Measurements from ENCODE around the gene VIPR2. TPM values are rescaled to one million over a fixed set of nuclear protein-coding genes. Genes with fewer than 3 reads are reported as not detected.
"Not testable (repeated sequence)": the region's sequence is repeated elsewhere in the genome, so short reads cannot be mapped to it uniquely, and the experiment has no call there.

VIPR2 gene
- total RNA-seq, 2 experiments from 2014 or later: 0.80 to 0.99 TPM

DNA sequence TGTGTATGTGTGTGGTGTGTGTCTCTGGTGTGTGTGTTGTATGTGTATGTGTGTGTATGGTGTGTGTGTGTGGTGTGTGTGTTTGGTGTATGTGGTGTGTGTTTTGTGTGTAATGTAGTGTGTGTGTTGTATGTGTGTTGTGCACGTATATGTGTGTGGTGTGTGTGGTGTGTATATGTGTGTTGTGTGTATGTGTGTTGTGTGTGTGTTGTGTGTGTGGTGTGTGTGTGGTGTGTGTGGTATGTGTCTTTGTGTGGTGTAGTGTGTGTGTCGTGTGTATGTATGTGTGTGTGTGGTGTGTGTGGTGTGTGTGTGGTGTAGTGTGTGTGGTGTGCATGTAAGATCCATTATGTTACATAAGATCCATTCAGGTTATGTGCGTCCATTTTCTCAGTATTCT, 21.9 kb upstream of the VIPR2 start:
- Mint-ChIP-seq H3K9me3 (peaks cover 3% of the 10 kb centered on the region), H3K27me3 (no peaks in the 10 kb centered on the region), H3K36me3 (no peaks in the 10 kb centered on the region), H3K27ac (no peak overlapping the region), H3K4me3 (no peak overlapping the region), H3K4me1 (no peaks in the 10 kb centered on the region)
- POLR2A ChIA-PET: no interaction called here
- DNase-seq (no peak), ATAC-seq (ENCODE audit: low read depth) (no peak)

DNA sequence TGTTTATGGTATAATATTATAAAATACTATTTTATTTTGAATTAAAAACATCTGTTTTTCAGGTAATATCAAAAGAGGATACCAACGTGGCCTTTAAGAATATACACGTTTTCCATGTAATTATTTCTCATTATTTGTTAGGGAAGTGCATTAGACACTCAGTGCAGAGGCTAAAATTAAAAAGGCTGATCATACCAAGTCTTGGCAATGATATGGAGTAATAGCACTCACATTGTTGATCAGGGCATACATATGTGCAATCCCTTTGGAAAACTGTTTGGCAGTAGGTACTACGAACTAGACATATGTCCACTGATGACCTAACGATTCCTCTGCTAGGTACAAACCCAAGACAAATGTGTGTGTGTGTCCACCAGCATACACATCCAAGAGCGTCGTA, 20.7 kb upstream of the VIPR2 start:
- DNase-seq (no peak), ATAC-seq (ENCODE audit: low read depth) (no peak)
- no peak overlapping the region for H3K27ac Mint-ChIP-seq
- POLR2A ChIA-PET: no interaction called here
- no peaks in the 10 kb centered on the region for H3K27me3 Mint-ChIP-seq
- no peaks in the 10 kb centered on the region for H3K36me3 Mint-ChIP-seq
- H3K4me3 Mint-ChIP-seq: no peak overlapping the region
- H3K4me1 Mint-ChIP-seq: no peaks in the 10 kb centered on the region
- peaks cover 3% of the 10 kb centered on the region for H3K9me3 Mint-ChIP-seq

DNA sequence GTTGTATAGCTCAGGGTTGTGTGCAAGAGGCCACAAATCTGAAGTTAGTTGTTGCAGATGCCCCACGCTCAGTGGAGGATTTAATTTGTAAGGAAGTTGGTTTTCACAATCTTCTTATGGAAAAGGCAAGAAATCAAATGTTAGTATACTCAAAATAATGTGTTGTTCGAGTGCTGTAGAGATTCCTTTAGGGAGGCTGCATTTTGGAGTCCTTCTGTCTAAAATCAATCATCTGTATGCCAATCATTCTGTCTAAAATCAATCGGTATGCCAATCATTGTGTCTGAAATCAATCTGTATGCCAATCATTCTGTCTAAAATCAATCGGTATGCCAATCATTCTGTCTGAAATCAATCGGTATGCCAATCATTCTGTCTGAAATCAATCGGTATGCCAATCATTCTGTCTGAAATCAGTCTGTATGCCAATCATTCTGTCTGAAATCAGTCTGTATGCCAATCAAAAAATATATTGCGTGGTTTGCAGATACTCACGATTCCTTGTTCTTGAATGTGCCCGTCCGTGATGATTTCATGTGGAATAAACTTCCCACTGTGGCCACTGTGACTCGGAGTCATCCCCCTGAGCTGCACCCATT, 19.1 kb upstream of the VIPR2 start:
- H3K9me3 Mint-ChIP-seq, H3K4me1 Mint-ChIP-seq, H3K36me3 Mint-ChIP-seq: not testable (repeated sequence)

DNA sequence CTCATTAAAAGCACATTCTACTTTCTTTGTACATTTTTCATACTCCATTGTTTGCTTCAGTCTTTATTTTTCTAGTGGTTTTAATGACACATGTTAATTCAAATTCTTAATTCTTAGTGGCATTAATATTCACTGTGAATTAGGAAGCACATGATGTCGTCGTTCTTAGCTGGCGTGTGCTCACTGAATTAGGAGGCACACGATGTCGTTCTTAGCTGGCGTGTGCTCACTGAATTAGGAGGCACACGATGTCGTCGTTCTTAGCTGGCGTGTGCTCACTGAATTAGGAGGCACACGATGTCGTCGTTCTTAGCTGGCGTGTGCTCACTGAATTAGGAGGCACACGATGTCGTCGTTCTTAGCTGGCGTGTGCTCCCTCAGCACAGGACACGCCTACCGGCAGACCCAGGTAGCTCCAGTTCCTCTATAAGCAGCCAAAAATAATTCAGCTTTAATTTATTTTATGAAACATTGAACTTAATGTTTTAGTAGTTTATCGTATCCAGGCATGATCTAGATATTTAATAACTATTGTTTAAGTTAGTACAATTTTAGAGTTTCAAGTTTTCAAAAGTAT, 17.5 kb upstream of the VIPR2 start:
- POLR2A ChIA-PET; DNase-seq; H3K27me3 Mint-ChIP-seq; ATAC-seq (ENCODE audit: low read depth); H3K4me3 Mint-ChIP-seq; H3K27ac Mint-ChIP-seq; H3K9me3 Mint-ChIP-seq; H3K36me3 Mint-ChIP-seq; H3K4me1 Mint-ChIP-seq: not testable (repeated sequence)

More for the DNA sequence above, 19.1 kb upstream of the VIPR2 start:
- POLR2A ChIA-PET; H3K4me3 Mint-ChIP-seq; ATAC-seq (ENCODE audit: low read depth); DNase-seq; H3K27me3 Mint-ChIP-seq; H3K27ac Mint-ChIP-seq: not testable (repeated sequence)

DNA sequence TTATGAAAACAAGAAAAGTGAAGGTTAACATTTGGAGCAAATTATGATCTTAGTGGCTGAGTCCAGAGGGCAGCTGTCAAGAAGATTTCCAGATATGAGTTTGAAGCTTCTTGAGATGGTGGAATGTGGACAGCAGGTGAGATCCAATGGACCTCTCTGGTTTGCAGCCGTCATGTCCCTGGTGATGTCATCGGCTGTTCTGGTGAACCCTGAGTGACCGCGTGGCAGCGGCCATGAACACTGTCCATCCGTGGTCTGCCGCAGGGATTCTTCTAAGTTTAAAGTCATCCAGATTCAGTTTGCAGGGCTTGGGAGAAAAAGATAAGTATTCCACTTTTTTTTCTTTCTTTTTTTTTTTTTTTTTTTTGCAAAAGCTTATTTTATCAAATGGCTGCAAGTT, 15.8 kb upstream of the VIPR2 start:
- H3K9me3 Mint-ChIP-seq: no peaks in the 10 kb centered on the region
- POLR2A ChIA-PET: no interaction called here
- no peaks in the 10 kb centered on the region for H3K4me1 Mint-ChIP-seq
- peaks cover 2% of the 10 kb centered on the region for H3K27me3 Mint-ChIP-seq
- no peak overlapping the region for H3K4me3 Mint-ChIP-seq
- DNase-seq (no peak), ATAC-seq (ENCODE audit: low read depth) (no peak)
- no peaks in the 10 kb centered on the region for H3K36me3 Mint-ChIP-seq
- no peak overlapping the region for H3K27ac Mint-ChIP-seq

DNA sequence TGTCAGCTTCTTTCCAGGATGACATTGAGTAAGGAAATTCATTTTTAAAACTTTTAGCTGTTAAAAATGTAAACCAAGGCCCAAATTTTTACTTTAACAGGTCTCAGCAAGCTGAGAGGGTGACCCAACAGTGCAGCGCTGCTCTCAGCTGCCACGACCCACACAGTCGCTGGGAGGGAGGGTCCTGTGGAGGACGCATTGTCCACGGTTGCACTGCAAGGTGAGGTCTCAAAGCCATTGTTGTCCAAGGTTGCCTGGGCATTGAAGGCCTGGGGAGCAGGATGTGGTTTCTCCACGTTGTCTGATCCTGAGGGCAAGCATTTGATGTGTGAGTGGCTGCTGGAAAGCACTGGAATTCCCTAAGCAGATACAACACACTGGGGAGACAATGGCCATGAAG, 15.1 kb upstream of the VIPR2 start:
- no peak overlapping the region for H3K27ac Mint-ChIP-seq
- POLR2A ChIA-PET: no interaction called here
- H3K4me3 Mint-ChIP-seq: no peak overlapping the region
- H3K27me3 Mint-ChIP-seq: peaks cover 2% of the 10 kb centered on the region
- DNase-seq (no peak), ATAC-seq (ENCODE audit: low read depth) (no peak)
- H3K9me3 Mint-ChIP-seq: no peaks in the 10 kb centered on the region
- H3K36me3 Mint-ChIP-seq: no peaks in the 10 kb centered on the region
- H3K4me1 Mint-ChIP-seq: no peaks in the 10 kb centered on the region

DNA sequence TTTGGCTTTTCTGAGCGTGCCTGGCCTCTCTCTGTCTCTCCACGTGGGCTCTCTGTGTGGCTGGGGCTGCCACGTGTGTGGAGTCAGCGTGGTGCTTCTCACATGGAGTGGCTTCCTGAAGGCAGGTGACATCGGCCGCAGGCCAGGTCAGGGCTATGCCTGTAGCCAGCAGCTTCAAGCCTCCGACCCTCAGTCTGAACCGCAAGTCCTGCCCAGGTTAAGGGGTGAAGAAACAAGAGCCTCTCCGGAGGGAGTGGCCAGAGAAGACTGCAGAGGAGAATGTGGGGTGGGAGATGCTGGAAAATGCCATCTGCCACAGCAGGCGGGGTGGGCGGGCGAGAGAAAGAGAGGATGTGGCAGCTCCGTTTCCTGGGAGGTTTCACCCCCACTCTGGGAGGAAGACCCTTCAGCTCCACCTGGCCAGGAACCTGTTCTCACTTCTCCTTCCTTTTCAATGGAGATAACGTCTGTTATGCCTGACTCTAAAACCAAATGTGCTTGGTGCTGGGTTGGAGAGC, 14.3 kb upstream of the VIPR2 start:
- POLR2A ChIA-PET: no interaction called here

DNA sequence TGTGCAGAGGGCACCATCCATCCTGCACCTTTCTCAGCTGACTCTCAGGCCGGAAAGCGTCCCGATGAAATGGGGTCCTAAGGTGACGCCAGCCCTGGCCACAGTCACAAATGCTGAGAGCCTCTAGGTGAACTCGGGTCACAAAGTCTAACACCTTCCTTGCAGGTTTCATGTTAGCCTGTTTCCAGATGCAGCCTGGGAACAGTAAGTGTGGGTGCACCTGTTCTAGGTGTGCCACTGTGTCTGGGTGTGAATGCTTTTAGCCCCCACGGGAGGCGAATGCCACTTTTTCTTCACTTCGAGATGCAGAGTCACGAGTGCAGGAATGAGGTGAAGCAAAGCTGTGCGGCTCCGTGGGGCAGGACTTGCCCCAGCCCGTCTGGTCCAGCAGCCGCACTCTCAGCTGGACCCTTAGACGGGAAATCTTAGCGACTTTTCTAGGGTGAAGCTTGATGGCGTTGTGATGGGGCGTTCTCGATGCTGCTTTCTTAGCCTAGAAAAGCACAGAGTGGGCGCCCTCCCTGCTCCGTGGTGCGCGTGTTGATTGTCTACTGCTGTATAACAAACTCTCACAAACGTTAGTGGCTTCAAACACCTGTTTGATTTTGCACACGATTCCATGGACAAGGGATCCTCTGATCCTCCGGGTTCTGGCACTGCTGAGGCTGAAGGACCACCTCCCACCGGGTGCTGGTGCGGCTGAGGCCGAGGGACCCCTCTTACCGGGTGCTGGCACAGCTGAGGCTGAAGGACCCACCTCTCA, 13.6 kb upstream of the VIPR2 start:
- Mint-ChIP-seq H3K27ac (no peak overlapping the region), H3K9me3 (no peaks in the 10 kb centered on the region), H3K27me3 (peaks cover 2% of the 10 kb centered on the region), H3K4me3 (no peak overlapping the region), H3K36me3 (no peaks in the 10 kb centered on the region), H3K4me1 (no peaks in the 10 kb centered on the region)
- DNase-seq (no peak), ATAC-seq (ENCODE audit: low read depth) (no peak)
- POLR2A ChIA-PET: no interaction called here

More for the DNA sequence above, 14.3 kb upstream of the VIPR2 start:
- ATAC-seq (ENCODE audit: low read depth): no peak
- Mint-ChIP-seq H3K4me3 (no peak overlapping the region), H3K36me3 (no peaks in the 10 kb centered on the region), H3K4me1 (no peaks in the 10 kb centered on the region), H3K9me3 (no peaks in the 10 kb centered on the region), H3K27me3 (peaks cover 2% of the 10 kb centered on the region), H3K27ac (no peak overlapping the region)
- DNase-seq: no peak

DNA sequence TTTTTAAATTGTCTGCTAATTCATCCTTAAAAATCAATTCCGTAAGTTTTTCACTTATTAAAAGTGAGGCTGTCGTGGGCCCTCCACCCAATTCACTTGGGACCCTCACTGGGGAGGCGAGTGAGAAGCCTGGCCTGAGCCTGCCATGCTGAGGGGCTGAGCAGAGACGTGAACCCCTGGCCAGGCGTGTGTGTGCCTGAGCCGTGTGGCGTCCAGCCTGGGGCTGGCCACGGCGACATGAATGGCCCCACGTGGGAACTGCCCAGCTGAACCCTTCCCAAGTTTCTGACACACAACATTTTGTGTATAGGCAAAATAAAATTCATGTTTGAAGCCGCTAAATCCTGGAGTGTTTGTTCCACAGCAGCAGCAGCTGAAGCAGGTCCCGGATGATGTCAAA, 13.0 kb upstream of the VIPR2 start:
- POLR2A ChIA-PET: no interaction called here
- H3K9me3 Mint-ChIP-seq: no peaks in the 10 kb centered on the region

DNA sequence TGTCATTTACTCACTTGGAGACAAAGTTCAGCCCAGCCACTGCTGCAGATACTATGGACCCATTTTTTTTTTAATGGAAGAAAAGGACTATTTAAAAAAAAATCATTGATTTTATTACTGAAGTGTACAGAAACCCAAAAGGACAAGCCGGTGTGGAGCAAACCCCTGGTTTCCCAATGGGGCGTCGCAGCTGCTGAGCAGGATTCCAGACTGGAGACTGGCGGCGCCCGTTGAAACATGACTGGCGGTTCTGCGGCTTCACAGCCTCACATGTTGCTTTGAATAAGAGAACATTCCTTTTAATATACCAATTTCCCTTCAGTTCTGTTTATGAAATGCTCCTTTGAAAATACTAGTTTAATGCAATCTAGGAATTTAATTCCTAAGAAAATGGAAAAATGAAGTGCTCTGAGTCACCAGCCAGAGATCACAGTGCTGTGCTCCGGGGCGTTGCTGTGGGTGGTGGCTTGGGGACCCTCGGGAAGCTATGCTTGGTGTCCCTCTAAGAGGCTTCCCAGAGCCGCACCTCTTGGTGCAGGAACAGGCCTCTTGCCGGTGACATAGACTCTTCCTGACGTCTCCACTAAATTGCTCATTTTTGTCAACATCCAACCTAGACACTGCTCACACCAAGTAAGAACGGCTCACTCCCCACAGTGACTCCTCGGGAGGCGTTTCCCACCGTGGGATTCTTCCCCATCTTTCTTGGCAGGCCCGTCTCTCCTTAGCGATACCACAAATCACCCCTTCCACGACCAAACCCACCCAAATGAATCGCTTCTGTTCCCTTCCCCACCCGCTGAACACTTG, 12.0 kb upstream of the VIPR2 start:
- no peak overlapping the region for H3K4me3 Mint-ChIP-seq
- H3K36me3 Mint-ChIP-seq: no peaks in the 10 kb centered on the region
- H3K27me3 Mint-ChIP-seq: peaks cover 2% of the 10 kb centered on the region
- no peaks in the 10 kb centered on the region for H3K4me1 Mint-ChIP-seq
- DNase-seq: no peak
- H3K9me3 Mint-ChIP-seq: no peaks in the 10 kb centered on the region
- POLR2A ChIA-PET: no interaction called here
- no peak for ATAC-seq (ENCODE audit: low read depth)
- no peak overlapping the region for H3K27ac Mint-ChIP-seq

More for the DNA sequence above, 13.0 kb upstream of the VIPR2 start:
- Mint-ChIP-seq H3K27ac (no peak overlapping the region), H3K36me3 (no peaks in the 10 kb centered on the region), H3K27me3 (peaks cover 2% of the 10 kb centered on the region), H3K4me3 (no peak overlapping the region), H3K4me1 (no peaks in the 10 kb centered on the region)
- DNase-seq (no peak), ATAC-seq (ENCODE audit: low read depth) (no peak)

DNA sequence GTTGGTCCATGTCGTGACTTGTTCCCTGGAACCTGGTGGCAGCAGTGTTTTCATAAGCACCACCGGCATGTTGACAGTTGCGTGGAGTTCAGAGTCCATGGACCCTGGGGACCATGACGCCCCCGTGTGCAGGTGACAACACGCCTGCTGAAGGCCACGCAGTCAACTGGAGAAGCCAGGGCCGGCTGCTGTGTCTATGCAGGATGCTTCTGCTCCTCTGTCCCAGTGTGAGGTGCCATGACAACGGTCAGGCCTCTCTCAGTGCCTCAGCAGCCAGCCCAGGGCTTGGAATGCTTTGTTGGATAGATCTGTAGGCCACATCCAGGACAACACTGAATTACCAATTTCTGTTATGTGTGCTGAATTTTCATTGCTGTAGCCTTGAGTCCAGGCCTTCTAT, 10.7 kb upstream of the VIPR2 start:
- DNase-seq: no peak
- POLR2A ChIA-PET: no interaction called here
- Mint-ChIP-seq H3K9me3 (no peaks in the 10 kb centered on the region), H3K4me1 (no peaks in the 10 kb centered on the region), H3K27me3 (peaks cover 2% of the 10 kb centered on the region), H3K36me3 (no peaks in the 10 kb centered on the region), H3K27ac (no peak overlapping the region), H3K4me3 (no peak overlapping the region)
- ATAC-seq (ENCODE audit: low read depth): no peak

DNA sequence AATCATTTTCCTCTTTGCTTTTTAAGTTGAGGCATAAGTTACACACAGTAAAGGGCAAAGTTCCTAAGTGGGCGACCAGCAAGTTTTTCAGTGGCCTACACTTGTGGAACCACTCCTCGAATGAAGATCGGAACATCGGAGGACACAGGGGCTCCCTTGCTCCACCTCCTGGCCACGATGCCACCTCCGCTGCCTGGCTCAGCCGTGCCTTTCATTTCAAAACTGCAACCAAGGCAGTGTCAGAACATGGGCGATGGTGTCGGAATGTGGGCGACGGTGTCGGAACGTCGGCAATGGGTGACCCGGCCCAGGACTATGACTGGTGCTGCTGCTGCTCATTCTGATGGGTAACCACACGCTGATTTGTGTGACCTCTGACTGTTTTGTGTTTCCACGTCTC, 9.6 kb upstream of the VIPR2 start:
- DNase-seq (no peak), ATAC-seq (ENCODE audit: low read depth) (no peak)
- no peaks in the 10 kb centered on the region for H3K4me1 Mint-ChIP-seq
- H3K27ac Mint-ChIP-seq: no peak overlapping the region
- no peaks in the 10 kb centered on the region for H3K9me3 Mint-ChIP-seq
- no peaks in the 10 kb centered on the region for H3K36me3 Mint-ChIP-seq
- H3K27me3 Mint-ChIP-seq: no peaks in the 10 kb centered on the region
- no peak overlapping the region for H3K4me3 Mint-ChIP-seq
- POLR2A ChIA-PET: no interaction called here

DNA sequence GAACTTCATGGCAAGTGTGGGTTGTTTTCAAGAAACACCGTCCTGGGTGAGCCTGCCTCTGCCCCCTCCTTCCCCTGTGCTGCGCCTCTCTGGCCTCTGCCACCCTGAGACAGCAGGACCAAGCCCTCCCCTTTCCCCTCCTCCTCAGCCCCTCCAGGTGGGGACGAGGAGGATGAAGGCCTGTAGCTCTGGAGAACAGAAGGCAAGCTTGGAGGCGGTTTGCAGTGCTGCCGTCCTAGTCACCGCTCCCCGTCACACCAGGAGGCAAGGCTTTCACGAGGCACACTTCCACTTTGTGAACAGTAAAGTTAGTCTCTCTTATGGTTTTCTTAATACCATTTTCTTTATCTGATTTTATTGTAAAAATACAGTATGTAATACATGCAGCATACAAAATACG, 8.8 kb upstream of the VIPR2 start:
- POLR2A ChIA-PET: no interaction called here
- DNase-seq (no peak), ATAC-seq (ENCODE audit: low read depth) (no peak)
- Mint-ChIP-seq H3K36me3 (no peaks in the 10 kb centered on the region), H3K27me3 (no peaks in the 10 kb centered on the region), H3K4me1 (no peaks in the 10 kb centered on the region), H3K27ac (no peak overlapping the region), H3K9me3 (no peaks in the 10 kb centered on the region), H3K4me3 (no peak overlapping the region)

All from activated naive CD8-positive, alpha-beta T cell treated with anti-CD3 and anti-CD28 coated beads, Interleukin-2, amount 10 ng/mL, durations not matched to agents 7 days and 5 days (primary cell).